Ishikawa (cell line): ENCODE data around the gene ANKRD40CL.

Source experiments
- CEBPB ChIP-seq: IDR thresholded peaks from 2 replicates; pipeline ENCODE4 v1.6.1; 2012
- CREB1 ChIP-seq: IDR thresholded peaks from 2 replicates; pipeline ENCODE4 v1.6.1; 2012; ENCODE audit warnings: low read depth
- EGR1 ChIP-seq: IDR thresholded peaks from 2 replicates; pipeline ENCODE4 v1.6.1; 2012
- EP300 ChIP-seq: IDR thresholded peaks from 2 replicates; pipeline ENCODE4 v1.6.1; 2012; ENCODE audit warnings: borderline replicate concordance
- FOXM1 ChIP-seq: IDR thresholded peaks from 2 replicates; pipeline ENCODE4 v1.6.1; 2012; ENCODE audit warnings: low read depth, borderline replicate concordance
- MAX ChIP-seq: IDR thresholded peaks from 2 replicates; pipeline ENCODE4 v1.6.1; 2012
- NFIC ChIP-seq: IDR thresholded peaks from 2 replicates; pipeline ENCODE4 v1.6.1; 2012
- RAD21 ChIP-seq: IDR thresholded peaks from 2 replicates; pipeline ENCODE4 v1.6.1; 2012; ENCODE audit warnings: low read depth
- REST ChIP-seq: IDR thresholded peaks from 2 replicates; pipeline ENCODE4 v1.6.1; 2012; ENCODE audit warnings: low read depth, mild to moderate bottlenecking
- TAF1 ChIP-seq: IDR thresholded peaks from 2 replicates; pipeline ENCODE4 v1.6.1; 2012; ENCODE audit warnings: low read depth, mild to moderate bottlenecking
- TCF12 ChIP-seq: IDR thresholded peaks from 2 replicates; pipeline ENCODE4 v1.6.1; 2012; ENCODE audit warnings: low read depth
- TEAD4 ChIP-seq: IDR thresholded peaks from 2 replicates; pipeline ENCODE4 v1.6.1; 2012
- USF1 ChIP-seq: IDR thresholded peaks from 2 replicates; pipeline ENCODE4 v1.6.1; 2012
- YY1 ChIP-seq: IDR thresholded peaks from 2 replicates; pipeline ENCODE4 v1.6.1; 2012; ENCODE audit warnings: low read depth
- ZBTB7A ChIP-seq: IDR thresholded peaks from 2 replicates; pipeline ENCODE4 v1.6.1; 2012; ENCODE audit warnings: low read depth

The ANKRD40CL gene

DNA sequence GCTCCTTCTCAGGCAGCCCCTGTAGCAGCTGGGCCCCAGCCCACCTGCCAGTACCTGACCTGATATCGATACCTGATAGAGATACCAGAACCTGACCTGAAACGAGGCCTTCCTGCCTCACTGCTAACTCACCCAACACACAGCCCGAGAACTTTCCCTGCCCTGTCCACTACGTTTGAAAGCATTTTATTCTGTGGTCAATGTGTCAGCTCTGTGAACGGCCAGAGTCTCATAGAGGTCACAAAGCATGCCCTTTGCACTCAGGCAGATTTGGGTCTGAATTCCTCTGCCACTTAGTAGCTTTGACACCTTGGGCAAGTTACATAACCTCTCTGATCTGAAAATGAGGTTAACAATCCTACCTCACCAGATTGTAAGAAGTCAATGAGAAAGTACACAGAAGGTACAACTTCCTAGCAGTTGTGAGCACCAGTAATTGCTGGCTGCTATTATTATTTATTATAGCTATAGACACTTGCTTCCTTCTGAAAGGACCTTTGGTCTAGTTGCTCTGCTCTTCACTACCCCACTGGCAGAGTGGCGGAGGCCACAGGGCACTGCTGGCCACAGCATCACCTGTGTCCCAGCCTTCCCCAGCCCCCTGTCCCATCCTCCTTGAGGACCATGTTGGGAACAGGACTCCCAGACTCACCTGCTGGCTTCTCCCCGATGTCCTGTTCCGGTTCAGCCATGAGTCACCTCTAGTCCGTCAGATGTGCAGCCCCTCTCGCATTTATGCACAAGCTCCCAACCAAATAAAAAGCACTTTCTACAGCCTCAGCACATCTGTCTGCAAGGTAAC is 895 bp downstream of the ANKRD40CL start:
- TF ChIP-seq TEAD4 (no peak), MAX (no peak), TAF1 (no peak), NFIC (no peak)

- TF ChIP-seq TEAD4 = no peak
- TF ChIP-seq TCF12 = no peak
- TF ChIP-seq ZBTB7A = no peak
- no peak for TF ChIP-seq CEBPB
- no peak for TF ChIP-seq YY1
- no peak for TF ChIP-seq EP300
- no peak for TF ChIP-seq RAD21
- TF ChIP-seq FOXM1 = no peak
- TF ChIP-seq CREB1 = no peak
- TF ChIP-seq EGR1 = no peak
Measured at GRCh38 chr17:50765454-50766221, 1.7 kb downstream of the ANKRD40CL start.

DNA sequence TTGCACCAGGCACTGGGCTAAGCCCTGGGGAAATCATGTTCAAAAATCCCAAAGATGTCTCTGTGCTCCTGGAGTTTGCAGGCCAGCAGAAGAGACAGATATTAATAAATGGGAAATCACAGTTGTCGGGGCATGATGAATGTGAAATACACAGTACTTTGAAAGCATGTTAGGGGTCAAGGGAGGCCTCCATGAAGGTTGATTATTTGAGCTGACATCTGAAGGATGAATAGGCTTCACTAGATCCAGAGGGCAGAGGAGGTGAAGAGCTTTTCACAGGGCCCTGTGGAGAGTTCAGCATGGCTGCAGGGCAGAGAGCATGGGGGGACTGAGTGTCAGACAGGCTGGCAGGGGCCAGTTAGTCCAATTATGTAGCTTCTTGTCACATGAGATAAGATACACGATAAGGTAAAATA is 2.6 kb downstream of the ANKRD40CL start:
- TF ChIP-seq TCF12 (no peak), YY1 (no peak), EP300 (no peak), CREB1 (no peak), USF1 (no peak), EGR1 (no peak), ZBTB7A (no peak), FOXM1 (no peak), TEAD4 (no peak), RAD21 (no peak)

DNA sequence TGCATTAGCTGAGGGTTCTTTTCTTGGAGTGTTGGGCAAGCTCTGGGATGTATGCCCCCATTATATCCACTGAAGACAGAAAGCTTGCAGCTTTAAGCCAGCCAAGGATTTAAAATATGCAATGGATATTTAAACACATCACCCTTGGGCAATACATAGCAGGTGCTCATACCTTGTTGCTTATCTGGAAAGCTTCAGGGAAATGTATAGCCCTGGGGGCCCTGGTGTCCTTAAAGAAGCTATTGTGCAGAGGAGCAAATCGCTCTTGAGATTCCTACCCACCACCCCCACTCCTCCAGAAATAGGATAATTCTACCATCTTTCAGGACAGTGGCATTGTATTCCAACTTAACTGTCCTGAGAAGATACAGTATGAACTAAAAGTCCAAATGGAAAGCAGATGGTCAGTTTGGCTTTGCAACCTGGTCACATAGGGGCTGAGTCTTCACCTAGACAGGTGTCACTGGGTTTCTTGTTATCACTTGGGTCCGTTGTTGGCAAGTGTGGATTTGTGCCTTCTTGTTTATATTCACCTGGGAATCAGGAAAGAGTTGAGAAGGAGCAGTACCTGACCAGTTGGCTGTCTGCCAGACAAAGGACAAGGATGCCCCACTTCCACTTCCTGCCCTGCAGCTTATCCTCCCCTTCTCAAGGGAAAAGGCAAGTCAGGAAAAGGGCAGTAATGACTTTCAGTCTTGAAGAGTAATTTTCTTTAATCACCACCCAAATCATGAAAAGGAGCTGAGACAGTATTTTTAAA is 3.4 kb downstream of the ANKRD40CL start:
- TF ChIP-seq NFIC = peak; percentile 49
- no peak for TF ChIP-seq EP300

DNA sequence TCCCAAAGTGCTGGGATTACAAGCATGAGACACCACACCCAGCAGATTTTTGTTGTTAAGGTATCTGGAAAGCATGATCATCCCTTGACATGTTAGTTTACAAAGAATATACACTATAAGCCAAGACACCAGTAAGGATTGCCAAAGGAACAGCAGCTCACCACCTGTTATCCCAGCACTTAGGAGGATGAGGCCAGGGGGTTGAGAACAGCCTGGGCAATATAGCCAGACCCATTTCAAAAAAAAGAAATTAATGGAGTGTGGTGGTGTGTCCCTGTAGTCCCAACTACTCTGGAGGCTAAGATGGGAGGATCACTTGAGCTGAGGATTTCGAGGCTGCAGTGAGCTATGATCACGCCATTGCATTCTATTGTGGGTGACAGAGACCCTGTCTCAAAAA is 5.1 kb downstream of the ANKRD40CL start:
- no peak for TF ChIP-seq RAD21
- no peak for TF ChIP-seq EGR1
- no peak for TF ChIP-seq NFIC
- TF ChIP-seq FOXM1 = no peak
- TF ChIP-seq USF1 = no peak
- no peak for TF ChIP-seq TAF1
- TF ChIP-seq MAX = no peak
- TF ChIP-seq CEBPB = no peak
- TF ChIP-seq TCF12 = no peak
- no peak for TF ChIP-seq YY1
- TF ChIP-seq EP300 = no peak
- TF ChIP-seq CREB1 = no peak

GRCh38 chr17:50758989-50759544 is 8.3 kb downstream of the ANKRD40CL start:
- TF ChIP-seq EGR1 (no peak), REST (no peak), EP300 (no peak), RAD21 (no peak), FOXM1 (no peak), TEAD4 (no peak), ZBTB7A (no peak), YY1 (no peak), CREB1 (no peak), NFIC (no peak), TAF1 (no peak), MAX (no peak), TCF12 (no peak), USF1 (no peak), CEBPB (no peak)
